ENCODE results near the gene FN1.

The FN1 gene

GRCh38 chr2:215359576-215359922, 76.3 kb downstream of the FN1 start:
- no peak for DNase-seq (ENCODE audit: low read depth in 1 of 2, low spot score in 1 of 2)
- no peak for TF ChIP-seq JUND (IDR thresholded peaks at IDR 0.05; ENCODE audit: low read depth)
- in situ Hi-C loops (cut with HindIII; ENCODE audit: low pct_unique_long_range_greater_than_20kb, low sequenced_read_pairs), result no loop called here

- TF ChIP-seq JUND (IDR thresholded peaks at IDR 0.05; ENCODE audit: low read depth), result no peak
- in situ Hi-C loops (cut with HindIII; ENCODE audit: low pct_unique_long_range_greater_than_20kb, low sequenced_read_pairs), result no loop called here
- no peak for DNase-seq (ENCODE audit: low read depth in 1 of 2, low spot score in 1 of 2)
These were observed 76.8 kb downstream of the FN1 start for GRCh38 chr2:215358891-215359575.

GRCh38 chr2:215358312-215358845, 77.5 kb downstream of the FN1 start:
- TF ChIP-seq JUND (IDR thresholded peaks at IDR 0.05; ENCODE audit: low read depth), result no peak
- no peak for DNase-seq (ENCODE audit: low read depth in 1 of 2, low spot score in 1 of 2)
- in situ Hi-C loops (cut with HindIII; ENCODE audit: low pct_unique_long_range_greater_than_20kb, low sequenced_read_pairs), result no loop called here

GRCh38 chr2:215357660-215358059, 78.2 kb downstream of the FN1 start:
- no peak for TF ChIP-seq JUND (IDR thresholded peaks at IDR 0.05; ENCODE audit: low read depth)
- in situ Hi-C loops (cut with HindIII; ENCODE audit: low pct_unique_long_range_greater_than_20kb, low sequenced_read_pairs), result no loop called here
- no peak for DNase-seq (ENCODE audit: low read depth in 1 of 2, low spot score in 1 of 2)

GRCh38 chr2:215356948-215357461, 78.9 kb downstream of the FN1 start:
- no peak for TF ChIP-seq JUND (IDR thresholded peaks at IDR 0.05; ENCODE audit: low read depth)
- no peak for DNase-seq (ENCODE audit: low read depth in 1 of 2, low spot score in 1 of 2)

GRCh38 chr2:215356334-215356947, 79.4 kb downstream of the FN1 start:
- TF ChIP-seq JUND (IDR thresholded peaks at IDR 0.05; ENCODE audit: low read depth), result no peak
- in situ Hi-C loops (cut with HindIII; ENCODE audit: low pct_unique_long_range_greater_than_20kb, low sequenced_read_pairs), result no loop called here
- DNase-seq (ENCODE audit: low read depth in 1 of 2, low spot score in 1 of 2), result no peak

More at GRCh38 chr2:215356948-215357461, 78.9 kb downstream of the FN1 start:
- in situ Hi-C loops (cut with HindIII; ENCODE audit: low pct_unique_long_range_greater_than_20kb, low sequenced_read_pairs), result no loop called here

- no peak for TF ChIP-seq JUND (IDR thresholded peaks at IDR 0.05; ENCODE audit: low read depth)
- no peak for DNase-seq (ENCODE audit: low read depth in 1 of 2, low spot score in 1 of 2)
- in situ Hi-C loops (cut with HindIII; ENCODE audit: low pct_unique_long_range_greater_than_20kb, low sequenced_read_pairs), result no loop called here
These were observed 80.1 kb downstream of the FN1 start for GRCh38 chr2:215355801-215356200.

- TF ChIP-seq JUND (IDR thresholded peaks at IDR 0.05; ENCODE audit: low read depth), result no peak
- DNase-seq (ENCODE audit: low read depth in 1 of 2, low spot score in 1 of 2), result no peak
- in situ Hi-C loops (cut with HindIII; ENCODE audit: low pct_unique_long_range_greater_than_20kb, low sequenced_read_pairs), result no loop called here
These were observed 80.8 kb downstream of the FN1 start for GRCh38 chr2:215354771-215355695.

GRCh38 chr2:215352602-215353001, 83.3 kb downstream of the FN1 start:
- no peak for DNase-seq (ENCODE audit: low read depth in 1 of 2, low spot score in 1 of 2)
- in situ Hi-C loops (cut with HindIII; ENCODE audit: low pct_unique_long_range_greater_than_20kb, low sequenced_read_pairs), result no loop called here
- TF ChIP-seq JUND (IDR thresholded peaks at IDR 0.05; ENCODE audit: low read depth), result no peak

GRCh38 chr2:215347878-215348277, 88.0 kb downstream of the FN1 start:
- in situ Hi-C loops (cut with HindIII; ENCODE audit: low pct_unique_long_range_greater_than_20kb, low sequenced_read_pairs), result no loop called here
- no peak for TF ChIP-seq JUND (IDR thresholded peaks at IDR 0.05; ENCODE audit: low read depth)
- DNase-seq (ENCODE audit: low read depth in 1 of 2, low spot score in 1 of 2), result no peak

- TF ChIP-seq JUND (IDR thresholded peaks at IDR 0.05; ENCODE audit: low read depth), result no peak
- DNase-seq (ENCODE audit: low read depth in 1 of 2, low spot score in 1 of 2), result no peak
- in situ Hi-C loops (cut with HindIII; ENCODE audit: low pct_unique_long_range_greater_than_20kb, low sequenced_read_pairs), result no loop called here
These were observed 96.8 kb downstream of the FN1 start for GRCh38 chr2:215338883-215339679.
